GM18511 (cell line): ENCODE measurements around the gene ANKDD1B.
"Not testable (repeated sequence)": the region's sequence is repeated elsewhere in the genome, so short reads cannot be mapped to it uniquely, and the experiment has no call there.

Experiments
- ATAC-seq: cut with Tn5 transposase; IDR thresholded peaks from one replicate; pipeline ENCODE4 v1.9.1; 2021; ENCODE audit warnings: mild to moderate bottlenecking, moderate library complexity; ENCODE audit not compliant: unreplicated experiment

Gene ANKDD1B

DNA sequence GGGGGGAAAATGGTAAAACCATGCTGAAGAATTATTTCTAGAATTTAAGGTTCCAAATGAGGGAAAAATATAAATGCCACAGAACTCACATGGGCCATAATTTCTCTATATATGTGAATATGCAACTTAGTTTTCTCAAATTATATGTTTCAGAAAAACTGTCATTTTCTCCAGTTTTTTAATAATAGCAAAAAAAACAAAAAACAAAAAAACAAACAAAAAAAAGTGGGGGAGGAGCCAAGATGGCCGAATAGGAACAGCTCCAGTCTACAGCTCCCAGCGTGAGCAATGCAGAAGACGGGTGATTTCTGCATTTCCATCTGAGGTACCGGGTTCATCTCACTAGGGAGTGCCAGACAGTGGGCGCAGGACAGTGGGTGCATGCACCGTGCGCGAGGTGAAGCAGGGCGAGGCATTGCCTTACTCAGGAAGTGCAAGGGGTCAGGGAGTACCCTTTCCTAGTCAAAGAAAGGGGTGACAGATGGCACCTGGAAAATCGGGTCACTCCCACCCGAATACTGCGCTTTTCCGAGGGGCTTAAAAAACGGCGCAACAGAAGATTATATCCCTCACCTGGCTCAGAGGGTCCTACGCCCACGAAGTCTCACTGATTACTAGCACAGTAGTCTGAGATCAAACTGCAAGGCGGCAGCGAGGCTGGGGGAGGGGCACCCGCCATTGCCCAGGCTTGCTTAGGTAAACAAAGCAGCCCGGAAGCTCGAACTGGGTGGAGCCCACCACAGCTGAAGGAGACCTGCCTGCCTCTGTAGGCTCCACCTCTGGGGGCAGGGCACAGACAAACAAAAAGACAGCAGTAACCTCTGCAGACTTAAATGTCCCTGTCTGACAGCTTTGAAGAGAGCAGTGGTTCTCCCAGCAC lies 84.5 kb downstream of the ANKDD1B start:
- not testable (repeated sequence) for ATAC-seq

DNA sequence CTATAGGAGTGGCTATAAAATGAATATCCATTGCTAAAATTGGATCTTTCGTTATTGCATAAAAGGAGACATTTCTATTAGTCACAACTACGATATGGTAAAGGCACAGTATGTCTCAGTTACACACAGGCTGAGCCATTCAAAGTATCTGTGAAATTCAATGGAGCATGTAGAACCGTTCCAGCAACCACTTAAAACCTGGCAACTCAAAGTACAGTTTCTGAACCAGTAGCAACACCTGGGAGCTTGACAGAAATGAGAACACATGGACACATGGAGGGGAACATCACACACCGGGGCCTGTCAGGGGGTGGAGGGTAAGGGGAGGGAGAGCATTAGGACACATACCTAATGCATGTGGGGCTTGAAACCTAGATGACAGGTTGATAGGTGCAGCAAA lies 90.6 kb downstream of the ANKDD1B start:
- ATAC-seq, result no peak

DNA sequence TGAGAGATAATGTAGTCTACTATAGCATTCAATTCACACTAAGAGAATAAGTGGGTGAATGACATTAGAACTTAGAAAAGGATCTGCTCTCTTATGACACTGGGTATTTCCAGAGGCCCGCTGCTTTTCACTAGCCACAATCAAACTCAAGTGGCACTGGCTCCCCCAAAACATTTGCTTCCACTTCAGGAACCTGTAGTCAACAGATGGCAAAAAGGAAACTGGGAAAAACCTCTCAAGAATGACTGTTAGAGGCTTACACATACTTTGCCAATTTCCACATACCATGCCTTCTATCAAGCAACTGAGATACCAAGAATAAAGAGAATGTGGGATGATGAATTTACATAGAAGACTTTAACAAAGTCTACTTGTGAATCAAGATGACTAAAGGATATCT lies 94.8 kb downstream of the ANKDD1B start:
- no peak for ATAC-seq

DNA sequence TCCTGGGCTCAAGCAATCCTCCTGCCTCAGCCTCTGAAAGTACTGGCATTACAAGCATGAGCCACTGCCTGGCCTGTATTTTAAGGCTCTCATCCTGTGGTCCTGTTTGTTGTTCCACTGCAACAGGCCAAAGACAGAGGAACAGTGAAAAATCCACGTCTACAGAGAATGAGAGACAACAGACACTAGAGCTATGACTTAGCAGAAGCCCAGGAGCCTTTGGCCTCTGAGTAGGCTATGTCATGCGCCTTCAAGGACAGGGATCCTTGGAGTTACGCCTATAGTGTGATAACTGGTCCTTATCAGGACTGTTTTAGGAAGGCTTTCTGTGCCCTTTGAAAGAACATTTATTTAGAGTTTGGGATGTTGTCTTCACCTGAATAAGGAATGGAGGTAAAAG lies 95.5 kb downstream of the ANKDD1B start:
- ATAC-seq, result no peak

DNA sequence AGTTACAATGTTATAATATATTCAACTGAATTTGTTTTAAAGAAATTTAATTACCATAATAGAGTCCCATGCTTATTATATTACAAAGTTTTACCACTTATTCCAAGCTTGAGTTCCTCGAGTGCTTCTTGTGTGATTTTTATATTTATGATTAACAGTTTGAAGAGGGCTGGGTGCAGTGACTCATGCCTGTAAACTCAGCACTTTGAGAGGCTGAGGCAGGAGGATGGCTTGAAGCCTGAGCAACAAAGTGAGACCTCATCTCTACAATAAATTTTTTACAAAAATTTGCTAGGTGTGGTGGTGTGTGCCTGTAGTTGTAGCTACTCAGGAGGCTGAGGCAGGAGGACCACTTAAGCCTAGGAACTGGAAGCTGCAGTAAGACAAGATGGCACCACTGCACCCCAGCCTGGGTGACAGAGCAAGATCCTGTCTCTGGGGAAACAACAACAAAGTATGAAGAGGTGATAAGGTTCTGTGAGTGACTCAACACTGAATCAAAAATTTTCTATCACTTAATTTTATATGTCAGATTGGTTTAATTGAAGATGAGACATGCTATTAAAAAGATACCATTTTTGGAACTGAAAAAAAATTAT lies 96.8 kb downstream of the ANKDD1B start:
- no peak for ATAC-seq

DNA sequence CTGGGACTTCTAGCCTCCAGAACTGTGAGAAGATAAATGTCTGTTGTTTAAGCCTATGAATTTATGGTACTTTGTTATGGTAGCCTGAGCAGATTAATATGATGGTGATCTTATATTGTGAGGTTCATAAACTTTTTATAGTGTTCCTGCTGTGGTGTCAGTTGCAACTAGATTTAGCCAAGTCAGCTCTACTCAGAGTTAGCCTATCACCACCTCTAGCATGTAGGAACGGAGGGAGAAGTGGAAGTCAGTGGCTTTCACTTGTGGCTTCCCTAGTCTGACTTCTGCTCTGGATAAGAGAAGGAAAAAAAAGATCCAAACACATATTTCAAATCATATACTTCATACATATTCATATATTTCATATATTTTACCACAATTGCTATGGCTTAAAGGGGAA lies 99.4 kb downstream of the ANKDD1B start:
- ATAC-seq, result no peak

DNA sequence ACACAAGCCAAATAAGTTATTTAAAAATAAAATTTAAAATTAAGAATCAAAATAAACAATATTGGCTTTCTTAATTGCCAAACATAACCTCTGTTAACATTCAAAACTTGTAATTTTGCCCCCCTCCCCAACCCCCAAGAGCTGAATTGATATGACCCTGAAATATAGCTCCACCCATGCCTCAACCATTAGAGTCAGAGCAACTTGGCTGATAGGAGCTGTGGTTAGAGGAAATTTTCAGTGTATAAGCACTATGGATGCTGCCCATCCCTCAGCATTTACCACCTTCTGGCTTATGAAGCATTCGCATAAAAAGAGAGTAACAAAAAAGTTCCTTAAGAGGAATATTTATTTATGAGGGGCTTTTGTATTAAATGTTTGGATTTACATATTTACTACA lies 99.9 kb downstream of the ANKDD1B start:
- no peak for ATAC-seq

DNA sequence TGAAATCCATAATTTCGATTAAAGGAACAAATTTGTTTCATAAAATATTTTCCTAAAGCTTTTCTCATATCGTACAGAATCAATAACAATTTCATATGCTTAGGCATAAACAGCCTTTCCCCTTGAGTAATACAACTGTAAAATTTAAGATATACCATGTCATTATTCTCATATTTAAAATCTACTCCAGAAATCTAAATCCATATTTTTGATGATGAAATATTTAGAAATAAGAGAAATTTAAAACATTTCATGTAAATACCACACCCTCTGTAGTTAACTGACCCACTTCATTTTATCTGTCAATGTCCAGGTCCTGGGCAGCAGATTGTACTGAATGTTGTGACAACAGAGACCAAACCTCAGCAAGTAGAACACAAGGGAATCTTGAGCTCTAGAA lies 100.8 kb downstream of the ANKDD1B start:
- no peak for ATAC-seq

DNA sequence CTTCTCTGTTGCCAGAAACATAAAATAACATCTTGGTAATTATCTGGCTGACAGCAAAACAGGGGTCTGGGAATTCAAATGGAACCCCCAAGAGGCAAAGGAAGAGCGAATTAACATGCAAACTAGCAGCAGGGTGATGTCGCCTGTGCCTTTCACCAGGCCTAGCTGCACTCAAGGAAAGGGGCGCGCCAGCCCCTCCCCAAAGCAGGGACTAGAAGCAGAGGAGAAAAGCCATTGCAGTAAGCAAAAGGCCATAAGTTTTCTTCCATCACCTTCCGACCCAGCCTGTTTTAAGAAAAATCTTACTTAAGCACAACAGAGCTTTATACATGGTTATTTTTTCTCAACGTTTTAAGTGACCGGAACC lies 105.4 kb downstream of the ANKDD1B start:
- ATAC-seq, result peak; percentile 26

DNA sequence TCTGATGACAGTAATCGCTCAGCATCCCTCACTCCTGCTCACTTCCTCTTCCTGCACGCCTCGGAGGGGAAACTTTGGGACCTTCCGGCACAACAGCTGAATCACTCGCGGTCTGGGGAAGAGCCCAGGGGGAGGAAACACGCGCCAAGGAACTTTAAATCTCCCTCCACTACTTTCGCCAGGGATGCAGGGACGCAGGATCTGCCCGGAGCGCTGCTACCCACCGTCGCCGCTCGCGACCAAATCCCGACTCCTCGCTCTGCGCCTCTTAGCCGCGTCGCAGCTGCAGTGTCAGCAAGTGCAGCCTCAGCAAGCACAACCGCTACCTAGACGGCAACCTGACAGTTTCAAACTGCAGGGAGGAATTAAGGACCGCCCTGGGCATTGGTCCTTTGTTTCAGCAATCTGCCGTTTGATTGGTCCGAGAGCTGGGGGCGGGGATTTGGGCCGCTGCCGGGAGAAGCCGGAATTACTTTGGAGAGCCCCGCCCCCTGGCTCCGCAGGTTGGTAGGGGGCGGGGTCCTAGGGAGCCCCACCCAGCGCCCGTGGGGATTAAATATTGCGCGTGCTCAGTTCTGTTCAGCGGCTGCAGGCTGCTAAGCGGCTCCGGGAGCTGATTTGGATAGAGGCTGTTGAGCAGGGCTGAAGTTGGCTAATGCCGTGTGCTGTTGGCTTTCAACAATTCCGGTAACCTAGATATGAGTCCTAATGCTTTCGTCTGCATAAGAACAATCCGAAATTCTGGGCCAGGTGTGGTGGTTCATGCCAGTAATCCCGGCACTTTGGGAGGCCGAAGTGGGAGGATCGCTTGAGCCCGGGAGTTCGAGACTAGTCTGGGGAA lies 106.0 kb downstream of the ANKDD1B start, which contains the start of gene POC5:
TSS of gene POC5 (minus strand) at position 356 of the 841 bp plus-strand sequence. CDS start 4,500 bp downstream, outside the sequence.
- ATAC-seq, result peak; percentile 96

DNA sequence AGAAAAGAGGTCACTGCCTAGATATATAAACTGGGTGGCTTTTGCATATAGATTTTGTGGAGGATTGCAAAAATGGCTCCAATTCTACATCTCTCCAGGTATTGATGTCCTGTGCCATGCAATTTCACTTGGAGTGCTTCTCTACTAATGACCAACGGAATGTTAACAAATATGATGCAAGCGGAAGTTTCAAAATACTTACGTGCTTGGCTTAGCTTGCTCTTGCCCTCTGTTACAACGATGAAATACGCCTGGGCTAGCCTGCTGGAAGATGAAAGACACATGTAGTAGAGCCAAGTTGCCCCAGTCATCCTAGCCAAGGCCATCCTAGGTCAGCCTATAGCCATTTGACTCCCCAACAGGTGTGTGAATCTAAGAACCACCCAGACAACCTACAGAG lies 109.6 kb downstream of the ANKDD1B start:
- no peak for ATAC-seq
